Measurements from ENCODE around the gene CEMIP.

CEMIP gene

DNA sequence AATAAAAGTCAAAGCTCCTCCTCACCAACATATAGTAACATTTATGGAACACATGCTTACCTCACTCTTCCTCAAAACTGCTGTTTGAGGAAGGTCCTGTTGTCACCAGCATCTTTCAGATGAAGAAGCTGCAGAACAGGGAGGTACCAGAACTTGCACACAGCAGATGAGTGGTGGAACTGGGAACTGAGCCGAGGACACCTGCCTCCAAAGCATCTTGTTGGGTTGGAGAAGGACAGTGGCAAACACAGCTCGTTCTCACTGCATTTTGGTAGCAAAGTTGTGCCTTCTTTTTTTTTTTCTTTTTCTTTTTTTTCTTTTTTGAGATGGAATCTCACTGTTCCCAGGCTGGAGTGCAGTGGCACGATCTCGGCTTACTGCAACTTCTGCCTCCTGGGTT lies 76.0 kb downstream of the CEMIP start:
- TF ChIP-seq TARDBP (IDR thresholded peaks at IDR 0.05), result no peak
- no peak for TF ChIP-seq BHLHE40 (IDR thresholded peaks at IDR 0.05; ENCODE audit: borderline replicate concordance)
- TF ChIP-seq HDGF (IDR thresholded peaks at IDR 0.05; ENCODE audit: borderline replicate concordance), result no peak
- TF ChIP-seq L3MBTL2 (conservative IDR thresholded peaks at IDR 0.05), result no peak
- TF ChIP-seq, protein P1, sequence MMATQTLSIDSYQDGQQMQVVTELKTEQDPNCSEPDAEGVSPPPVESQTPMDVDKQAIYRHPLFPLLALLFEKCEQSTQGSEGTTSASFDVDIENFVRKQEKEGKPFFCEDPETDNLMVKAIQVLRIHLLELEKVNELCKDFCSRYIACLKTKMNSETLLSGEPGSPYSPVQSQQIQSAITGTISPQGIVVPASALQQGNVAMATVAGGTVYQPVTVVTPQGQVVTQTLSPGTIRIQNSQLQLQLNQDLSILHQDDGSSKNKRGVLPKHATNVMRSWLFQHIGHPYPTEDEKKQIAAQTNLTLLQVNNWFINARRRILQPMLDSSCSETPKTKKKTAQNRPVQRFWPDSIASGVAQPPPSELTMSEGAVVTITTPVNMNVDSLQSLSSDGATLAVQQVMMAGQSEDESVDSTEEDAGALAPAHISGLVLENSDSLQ (IDR thresholded peaks at IDR 0.05), result no peak
- TF ChIP-seq LEF1 (IDR thresholded peaks at IDR 0.05; ENCODE audit: borderline replicate concordance), result no peak
- TF ChIP-seq ZNF384 (IDR thresholded peaks at IDR 0.05), result no peak
- TF ChIP-seq FOXK2 (IDR thresholded peaks at IDR 0.05), result no peak
- no peak for TF ChIP-seq SUZ12 (IDR thresholded peaks at IDR 0.05)
- no peak for TF ChIP-seq CTBP1 (IDR thresholded peaks at IDR 0.05; ENCODE audit: borderline replicate concordance)
- ChIA-PET POLR2A (no interaction called here), CTCF (interaction anchor here (1.0 kb wide), 1 partner anchor 9 kb away, joined by 4 read pairs; no protein-coding TSS in a partner anchor)
- no peak for DNase-seq (ENCODE audit: extremely low spot score)

DNA sequence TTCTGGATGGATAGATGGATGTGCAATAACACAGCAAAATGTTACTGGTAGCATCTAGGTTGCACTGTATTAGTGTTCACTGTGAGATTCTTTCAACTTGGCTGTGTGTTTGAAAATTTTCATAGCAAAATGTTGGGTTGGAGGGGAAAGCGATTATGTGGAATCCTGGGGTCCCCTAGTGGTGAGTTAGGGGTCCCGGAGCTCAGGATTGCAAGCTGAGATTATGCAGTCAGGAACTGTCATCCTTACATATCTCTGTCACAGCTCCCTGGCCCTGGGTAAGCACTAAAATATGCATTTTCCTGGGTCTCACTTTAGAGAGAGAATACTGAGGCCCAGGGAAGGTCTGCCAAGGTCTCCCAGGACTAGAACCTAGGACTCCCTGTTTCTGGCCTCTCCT lies 77.2 kb downstream of the CEMIP start:
- TF ChIP-seq SUZ12 (IDR thresholded peaks at IDR 0.05) (no peak), ELF4 (IDR thresholded peaks at IDR 0.05) (no peak), HDGF (IDR thresholded peaks at IDR 0.05; ENCODE audit: borderline replicate concordance) (no peak), TARDBP (IDR thresholded peaks at IDR 0.05) (no peak), FOXK2 (IDR thresholded peaks at IDR 0.05) (no peak), ARNT (IDR thresholded peaks at IDR 0.05) (no peak), CTBP1 (IDR thresholded peaks at IDR 0.05; ENCODE audit: borderline replicate concordance) (no peak), L3MBTL2 (conservative IDR thresholded peaks at IDR 0.05) (no peak), ZNF384 (IDR thresholded peaks at IDR 0.05) (no peak)
- ChIA-PET POLR2A (no interaction called here), CTCF (no interaction called here)
- no peak for DNase-seq (ENCODE audit: extremely low spot score)

DNA sequence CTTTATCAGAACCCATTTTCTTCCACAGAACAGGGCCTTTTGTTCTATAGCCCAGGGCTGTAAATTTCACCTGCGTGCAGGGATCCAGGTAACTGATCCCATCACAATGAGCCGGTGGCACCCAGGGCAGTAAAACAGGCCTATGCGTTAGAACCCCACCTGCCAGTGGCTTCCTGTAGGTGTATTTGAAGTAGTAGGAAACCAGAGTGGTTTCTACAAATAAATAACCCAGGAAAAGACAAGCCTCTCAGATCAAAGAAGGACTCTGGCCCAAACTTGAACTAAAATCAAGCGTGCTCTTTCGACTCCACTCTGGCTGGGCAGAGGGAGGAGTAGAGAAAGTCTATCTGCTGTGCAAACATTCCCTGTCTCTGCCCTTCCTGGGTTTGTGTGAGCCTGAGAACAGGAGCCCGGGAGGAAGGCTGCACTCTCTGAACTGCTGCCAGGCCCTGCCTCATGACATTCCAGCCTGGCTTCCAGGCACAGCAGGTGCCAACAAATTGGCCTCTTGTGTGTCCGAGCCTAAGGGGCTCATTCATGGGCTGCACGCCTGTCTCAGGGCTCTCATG lies 77.7 kb downstream of the CEMIP start:
- TF ChIP-seq FOXM1 (IDR thresholded peaks at IDR 0.05; ENCODE audit: borderline replicate concordance) (no peak), SP1 (IDR thresholded peaks at IDR 0.05) (no peak), HDGF (IDR thresholded peaks at IDR 0.05; ENCODE audit: borderline replicate concordance) (no peak), FOXK2 (IDR thresholded peaks at IDR 0.05) (no peak), SUZ12 (IDR thresholded peaks at IDR 0.05) (no peak), BHLHE40 (IDR thresholded peaks at IDR 0.05; ENCODE audit: borderline replicate concordance) (no peak), ARNT (IDR thresholded peaks at IDR 0.05) (no peak), L3MBTL2 (conservative IDR thresholded peaks at IDR 0.05) (no peak), ELF4 (IDR thresholded peaks at IDR 0.05) (no peak), LEF1 (IDR thresholded peaks at IDR 0.05; ENCODE audit: borderline replicate concordance) (no peak), CTBP1 (IDR thresholded peaks at IDR 0.05; ENCODE audit: borderline replicate concordance) (no peak), FOXA1 (IDR thresholded peaks at IDR 0.05) (no peak), TARDBP (IDR thresholded peaks at IDR 0.05) (no peak), ZNF384 (IDR thresholded peaks at IDR 0.05) (no peak)
- TF ChIP-seq, protein P1 (IDR thresholded peaks at IDR 0.05), result no peak
- ChIA-PET CTCF (no interaction called here), POLR2A (no interaction called here)
- no peak for DNase-seq (ENCODE audit: extremely low spot score)

DNA sequence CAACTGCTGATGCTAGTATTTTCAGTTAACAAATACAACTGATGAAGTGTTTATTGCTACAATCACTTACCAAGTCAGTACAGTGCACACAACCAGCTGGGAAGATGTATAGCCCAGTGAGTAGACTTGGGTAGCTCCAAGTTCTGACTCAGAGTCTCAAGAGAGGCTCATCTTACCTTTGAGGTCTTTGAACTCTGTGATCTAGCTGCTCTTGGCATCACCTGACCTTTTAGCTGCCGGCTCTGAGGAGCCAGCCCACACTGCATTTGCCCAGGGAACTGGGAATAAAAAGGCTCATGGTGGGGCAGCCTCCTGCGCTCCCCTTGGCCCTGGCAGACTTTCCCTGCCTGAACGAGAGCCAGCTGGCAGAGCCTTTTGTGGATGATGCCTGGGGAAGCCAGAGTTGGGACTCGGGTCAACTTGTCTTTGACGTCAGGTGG lies 82.6 kb downstream of the CEMIP start:
- DNase-seq (ENCODE audit: extremely low spot score), result no peak
- TF ChIP-seq ZNF384 (IDR thresholded peaks at IDR 0.05) (no peak), ARNT (IDR thresholded peaks at IDR 0.05) (no peak), FOXA1 (IDR thresholded peaks at IDR 0.05) (no peak), HDGF (IDR thresholded peaks at IDR 0.05; ENCODE audit: borderline replicate concordance) (no peak), L3MBTL2 (conservative IDR thresholded peaks at IDR 0.05) (no peak), NFRKB (IDR thresholded peaks at IDR 0.05) (no peak), CTBP1 (IDR thresholded peaks at IDR 0.05; ENCODE audit: borderline replicate concordance) (no peak), SP1 (IDR thresholded peaks at IDR 0.05) (no peak), ELF4 (IDR thresholded peaks at IDR 0.05) (no peak), BHLHE40 (IDR thresholded peaks at IDR 0.05; ENCODE audit: borderline replicate concordance) (no peak), FOXK2 (IDR thresholded peaks at IDR 0.05) (no peak), FOXM1 (IDR thresholded peaks at IDR 0.05; ENCODE audit: borderline replicate concordance) (no peak), SUZ12 (IDR thresholded peaks at IDR 0.05) (no peak), TARDBP (IDR thresholded peaks at IDR 0.05) (no peak), LEF1 (IDR thresholded peaks at IDR 0.05; ENCODE audit: borderline replicate concordance) (no peak)
- TF ChIP-seq, protein P1 (IDR thresholded peaks at IDR 0.05), result no peak
- CTCF ChIA-PET, result no interaction called here
- POLR2A ChIA-PET, result no interaction called here

DNA sequence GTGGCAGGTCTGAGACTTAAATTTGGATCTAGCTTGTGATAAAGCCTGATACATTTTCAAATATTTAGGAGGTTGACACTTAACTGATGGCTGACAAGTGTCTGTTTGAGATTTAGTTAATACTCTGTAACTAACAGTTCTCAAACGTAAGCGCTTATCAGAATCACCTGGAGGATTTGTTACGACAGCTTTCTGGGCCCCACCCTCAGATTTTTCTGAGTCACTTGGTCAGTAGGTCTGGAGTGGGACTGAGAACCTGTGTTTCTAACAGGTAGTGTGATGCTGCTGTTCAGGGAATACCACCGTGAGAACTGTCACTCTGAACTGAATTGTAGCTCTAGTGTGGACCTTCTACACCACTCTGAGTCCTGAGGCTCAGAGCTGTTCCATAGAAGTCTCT lies 85.5 kb downstream of the CEMIP start:
- ChIA-PET POLR2A (no interaction called here), CTCF (interaction anchor here (0.8 kb wide), 1 partner anchor 10 kb away, joined by 4 read pairs; no protein-coding TSS in a partner anchor)
- no peak for DNase-seq (ENCODE audit: extremely low spot score)
- TF ChIP-seq NFRKB (IDR thresholded peaks at IDR 0.05) (no peak), LEF1 (IDR thresholded peaks at IDR 0.05; ENCODE audit: borderline replicate concordance) (no peak), CTBP1 (IDR thresholded peaks at IDR 0.05; ENCODE audit: borderline replicate concordance) (no peak), TARDBP (IDR thresholded peaks at IDR 0.05) (no peak), FOXK2 (IDR thresholded peaks at IDR 0.05) (no peak), HDGF (IDR thresholded peaks at IDR 0.05; ENCODE audit: borderline replicate concordance) (no peak), ELF4 (IDR thresholded peaks at IDR 0.05) (no peak), SP1 (IDR thresholded peaks at IDR 0.05) (no peak), L3MBTL2 (conservative IDR thresholded peaks at IDR 0.05) (no peak), SUZ12 (IDR thresholded peaks at IDR 0.05) (no peak), ARNT (IDR thresholded peaks at IDR 0.05) (no peak)
- TF ChIP-seq, protein P1 (IDR thresholded peaks at IDR 0.05), result no peak
